CD4-positive, alpha-beta memory T cell (primary cell): ENCODE measurements around the gene LIN7A. TPM values are rescaled to one million over a fixed set of nuclear protein-coding genes. Genes with fewer than 3 reads are reported as not detected.

Source experiments
- CTCF ChIA-PET: fragments of 350-600 bp; sonication (Branson Sonifier 250); formaldehyde crosslinking; loops from one replicate; lab custom pipeline; 2021; ENCODE audit warnings: inconsistent platforms; ENCODE audit not compliant: partially characterized antibody; lab: Charles Lee
- POLR2A ChIA-PET: fragments of 350-600 bp; sonication (Branson Sonifier 250); formaldehyde crosslinking; loops from one replicate; lab custom pipeline; 2021; ENCODE audit not compliant: partially characterized antibody; lab: Charles Lee
- DNase-seq, 5 donors: peaks; one replicate each; pipeline versions ENCODE4 v3.0.0 to v3.0.0-alpha.2; 2020 to 2022; ENCODE audit warnings: mixed read lengths in 1 of 5
- H3K27ac ChIP-seq: one replicate; pipeline ENCODE4 v1.7.0; 2013; ENCODE audit warnings: low read depth, low read length
- H3K27me3 ChIP-seq: 2 replicates; pipeline ENCODE4 v1.7.0; 2013; ENCODE audit warnings: mild to moderate bottlenecking, low read length, moderate library complexity; ENCODE audit not compliant: insufficient read depth
- H3K36me3 ChIP-seq: 2 replicates; pipeline ENCODE4 v1.7.0; 2013; ENCODE audit warnings: mild to moderate bottlenecking, low read length, moderate library complexity; ENCODE audit not compliant: insufficient read depth
- H3K4me1 ChIP-seq: 2 replicates; pipeline ENCODE4 v1.7.0; 2013; ENCODE audit warnings: mild to moderate bottlenecking, low read length, moderate library complexity; ENCODE audit not compliant: insufficient read depth
- H3K4me3 ChIP-seq, 2 donors: one replicate each; pipeline ENCODE4 v1.7.0; 2013; ENCODE audit warnings: low read length in 2 of 2, mild to moderate bottlenecking in 1 of 2
- H3K9me3 ChIP-seq, 2 donors: one replicate each; pipeline ENCODE4 v1.7.0; 2013; ENCODE audit warnings: low read length in 2 of 2, control low read depth in 1 of 2; ENCODE audit not compliant: control insufficient read depth in 1 of 2
- H3K27ac Mint-ChIP-seq, 7 donors: one replicate each; pipeline ENCODE4 v1.8.0; 2020 to 2021; ENCODE audit warnings: mixed read lengths in 7 of 7, mild to moderate bottlenecking in 6 of 7, inconsistent platforms in 3 of 7, moderate library complexity in 3 of 7
- H3K27me3 Mint-ChIP-seq, 2 donors: one replicate each; pipeline ENCODE4 v1.8.0; 2020 to 2021; ENCODE audit warnings: mixed read lengths in 2 of 2
- H3K36me3 Mint-ChIP-seq, 2 donors: one replicate each; pipeline ENCODE4 v1.8.0; 2020 to 2021; ENCODE audit warnings: mixed read lengths in 2 of 2, inconsistent platforms in 1 of 2, mild to moderate bottlenecking in 1 of 2
- H3K4me1 Mint-ChIP-seq, 4 donors: one replicate each; pipeline ENCODE4 v1.8.0; 2020 to 2021; ENCODE audit warnings: mixed read lengths in 4 of 4, mild to moderate bottlenecking in 1 of 4
- H3K4me3 Mint-ChIP-seq, 8 donors: one replicate each; pipeline ENCODE4 v1.8.0; 2020 to 2021; ENCODE audit warnings: mixed read lengths in 8 of 8, mild to moderate bottlenecking in 7 of 8, moderate library complexity in 6 of 8, inconsistent platforms in 3 of 8
- H3K9me3 Mint-ChIP-seq, 8 donors: one replicate each; pipeline ENCODE4 v1.8.0; 2020 to 2021; ENCODE audit warnings: mixed read lengths in 8 of 8, mild to moderate bottlenecking in 5 of 8, inconsistent platforms in 3 of 8, moderate library complexity in 1 of 8
- intact Hi-C: fragments of 100-400 bp; cut with micrococcal nuclease; formaldehyde crosslinking; loops from one replicate; pipeline ENCODE4 v1.15.1; 2023
- polyA plus RNA-seq, 2 donors: library from polyadenylated mRNA; unstranded; fragments of 300-500 nt; fragmentation: Illumina TruSeq; gene quantifications; one replicate each; pipeline ENCODE4 v1.2.3, GENCODE V29; 2021
- total RNA-seq, 2 experiments: library from RNA; stranded (reverse); gene quantifications; one replicate each; pipeline ENCODE4 v1.2.3, GENCODE V29; 2021

LIN7A gene
- total and polyA plus RNA-seq, 4 experiments from 2014 or later = not detected

DNA sequence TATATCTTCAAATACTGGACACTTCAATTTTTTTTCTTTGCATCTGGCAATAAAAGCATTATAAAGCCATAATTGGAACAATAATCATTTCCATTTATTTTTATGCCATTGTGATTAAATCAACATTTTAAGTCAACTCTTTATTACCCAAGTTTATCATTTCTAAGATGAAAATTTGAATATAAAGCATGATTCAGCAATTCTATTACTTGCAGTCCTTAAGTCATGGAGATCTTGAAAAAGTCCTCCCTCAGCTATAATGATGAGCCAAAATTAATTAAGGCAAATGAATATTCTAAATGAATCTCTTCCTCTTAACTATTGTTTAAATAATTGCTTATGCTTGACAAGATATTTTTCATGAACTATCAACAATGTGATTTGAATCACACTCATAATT is 65.7 kb downstream of the LIN7A start:
- Histone ChIP-seq H3K4me1 (no peaks in the 10 kb centered on the region), H3K36me3 (no peaks in the 10 kb centered on the region), H3K27me3 (no peaks in the 10 kb centered on the region), H3K9me3 (peaks cover 0 to 4% of the 10 kb centered on the region in 2 donors), H3K4me3 (no peak overlapping the region), H3K27ac (no peak overlapping the region)
- Mint-ChIP-seq H3K27me3 (no peaks in the 10 kb centered on the region), H3K4me1 (no peaks in the 10 kb centered on the region), H3K4me3 (no peak overlapping the region), H3K36me3 (no peaks in the 10 kb centered on the region), H3K9me3 (peaks cover 0 to 5% (median 3%) of the 10 kb centered on the region in 8 donors), H3K27ac (no peak overlapping the region)
- CTCF ChIA-PET = no interaction called here
- no peak for DNase-seq
- intact Hi-C loops = no loop called here
- POLR2A ChIA-PET = no interaction called here

- Histone ChIP-seq H3K27me3 (no peaks in the 10 kb centered on the region), H3K4me3 (no peak overlapping the region), H3K36me3 (no peaks in the 10 kb centered on the region), H3K9me3 (peaks cover 0 to 4% of the 10 kb centered on the region in 2 donors), H3K4me1 (no peaks in the 10 kb centered on the region), H3K27ac (no peak overlapping the region)
- H3K36me3 Mint-ChIP-seq = no peaks in the 10 kb centered on the region
- no peak for DNase-seq
- no peak overlapping the region for H3K27ac Mint-ChIP-seq
- no peaks in the 10 kb centered on the region for H3K27me3 Mint-ChIP-seq
- no peak overlapping the region for H3K4me3 Mint-ChIP-seq
- intact Hi-C loops = no loop called here
- CTCF ChIA-PET = no interaction called here
- no peaks in the 10 kb centered on the region for H3K4me1 Mint-ChIP-seq
- H3K9me3 Mint-ChIP-seq = peaks cover 0 to 5% (median under 1%) of the 10 kb centered on the region in 8 donors
- POLR2A ChIA-PET = no interaction called here
Observed at GRCh38 chr12:80869264-80869663, 68.5 kb downstream of the LIN7A start.

DNA sequence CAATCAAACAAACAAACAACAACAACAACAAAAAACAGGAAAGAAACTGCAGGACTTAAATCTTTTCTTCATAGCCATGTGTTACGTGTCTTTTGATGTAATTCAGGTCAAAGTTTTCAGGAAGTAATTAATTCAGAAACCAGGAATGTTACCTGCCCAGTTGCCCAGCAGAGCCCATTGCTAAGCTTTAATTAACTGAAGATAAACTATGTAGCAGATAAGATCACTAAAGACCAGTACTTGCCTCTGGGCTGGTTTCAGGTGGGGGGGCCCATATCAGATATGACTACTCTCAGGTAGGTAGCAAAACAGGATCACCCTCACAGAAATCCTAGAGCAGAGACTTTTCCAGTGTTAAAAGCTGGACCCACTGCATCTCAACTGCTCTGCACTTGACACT is 69.2 kb downstream of the LIN7A start:
- ChIA-PET CTCF (no interaction called here), POLR2A (no interaction called here)
- Mint-ChIP-seq H3K27ac (no peak overlapping the region), H3K4me1 (no peaks in the 10 kb centered on the region), H3K9me3 (peaks cover 0 to 5% (median 0%) of the 10 kb centered on the region in 8 donors), H3K4me3 (no peak overlapping the region), H3K36me3 (no peaks in the 10 kb centered on the region), H3K27me3 (no peaks in the 10 kb centered on the region)
- H3K27me3 ChIP-seq = no peaks in the 10 kb centered on the region
- no peaks in the 10 kb centered on the region for H3K4me1 ChIP-seq
- no peak overlapping the region for H3K4me3 ChIP-seq
- peaks cover 0 to 4% of the 10 kb centered on the region in 2 donors for H3K9me3 ChIP-seq
- no peaks in the 10 kb centered on the region for H3K36me3 ChIP-seq
- no peak for DNase-seq
- intact Hi-C loops = no loop called here
- no peak overlapping the region for H3K27ac ChIP-seq

DNA sequence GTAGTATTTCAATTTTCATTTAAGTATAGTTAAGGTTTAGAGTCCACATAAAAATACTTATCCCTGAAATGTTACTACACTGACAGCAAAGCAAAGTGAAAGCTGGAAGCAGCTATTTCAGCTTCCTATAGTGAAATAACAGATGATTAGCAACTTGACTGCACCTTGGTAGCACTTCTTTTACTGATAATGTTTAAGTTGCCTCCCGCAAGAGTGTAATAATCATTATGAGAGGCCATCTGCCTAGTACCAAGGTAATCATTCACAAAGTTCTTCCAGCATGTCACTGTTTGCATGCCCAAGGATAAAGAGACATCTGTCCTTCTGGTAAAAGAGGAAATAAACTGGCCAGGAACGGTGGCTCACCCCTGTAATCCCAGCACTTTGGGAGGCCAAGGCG is 69.8 kb downstream of the LIN7A start:
- no peaks in the 10 kb centered on the region for H3K27me3 Mint-ChIP-seq
- intact Hi-C loops = no loop called here
- Histone ChIP-seq H3K4me3 (no peak overlapping the region), H3K36me3 (no peaks in the 10 kb centered on the region), H3K4me1 (no peaks in the 10 kb centered on the region), H3K9me3 (peaks cover 0 to 4% of the 10 kb centered on the region in 2 donors), H3K27ac (no peak overlapping the region), H3K27me3 (no peaks in the 10 kb centered on the region)
- H3K4me1 Mint-ChIP-seq = no peaks in the 10 kb centered on the region
- CTCF ChIA-PET = no interaction called here
- H3K27ac Mint-ChIP-seq = no peak overlapping the region
- no peak overlapping the region for H3K4me3 Mint-ChIP-seq
- peaks cover 0 to 5% (median 0%) of the 10 kb centered on the region in 8 donors for H3K9me3 Mint-ChIP-seq
- POLR2A ChIA-PET = no interaction called here
- no peaks in the 10 kb centered on the region for H3K36me3 Mint-ChIP-seq
- DNase-seq = no peak

DNA sequence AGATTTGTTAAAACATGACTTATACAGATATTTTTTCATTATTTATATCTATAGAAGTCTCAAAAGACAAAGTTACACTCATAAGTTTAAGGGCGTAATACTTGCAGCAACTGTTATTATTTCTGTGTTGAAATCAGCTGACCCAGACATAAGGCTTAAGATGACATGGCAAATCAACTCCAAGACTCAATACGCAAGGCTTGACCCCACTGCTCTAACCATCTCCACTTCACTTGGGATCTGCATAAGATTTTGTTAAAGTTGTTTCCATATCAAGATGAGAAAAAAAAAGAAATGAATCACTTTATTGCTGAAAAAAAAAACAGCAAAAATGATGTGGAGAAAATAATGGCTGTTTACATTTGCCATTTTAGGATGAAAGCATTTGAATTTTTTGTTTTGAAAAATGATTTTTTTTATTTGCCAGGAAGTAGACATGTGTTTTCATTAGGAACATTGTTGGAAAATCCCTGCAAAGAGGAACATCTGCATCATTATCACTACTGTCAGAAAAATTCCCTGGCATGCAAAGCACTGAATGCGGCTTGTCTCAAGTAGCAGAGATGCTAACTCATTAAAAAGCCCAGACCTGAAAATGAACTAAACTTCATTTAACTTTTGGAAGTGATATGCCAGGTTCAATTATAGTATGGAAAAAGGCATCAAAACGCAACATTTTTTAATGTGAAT is 73.5 kb downstream of the LIN7A start:
- no peaks in the 10 kb centered on the region for H3K4me1 ChIP-seq
- H3K36me3 ChIP-seq = no peaks in the 10 kb centered on the region
- no peak for DNase-seq
- H3K9me3 ChIP-seq = no peaks in the 10 kb centered on the region
- POLR2A ChIA-PET = no interaction called here
- no peak overlapping the region for H3K27ac ChIP-seq
- CTCF ChIA-PET = no interaction called here
- H3K36me3 Mint-ChIP-seq = no peaks in the 10 kb centered on the region
- no peaks in the 10 kb centered on the region for H3K27me3 Mint-ChIP-seq
- no peak overlapping the region for H3K4me3 Mint-ChIP-seq
- H3K4me1 Mint-ChIP-seq = no peaks in the 10 kb centered on the region
- no peaks in the 10 kb centered on the region for H3K27me3 ChIP-seq
- no peak overlapping the region for H3K27ac Mint-ChIP-seq
- intact Hi-C loops = no loop called here
- peaks cover 0 to 4% (median 1%) of the 10 kb centered on the region in 8 donors for H3K9me3 Mint-ChIP-seq
- no peak overlapping the region for H3K4me3 ChIP-seq

DNA sequence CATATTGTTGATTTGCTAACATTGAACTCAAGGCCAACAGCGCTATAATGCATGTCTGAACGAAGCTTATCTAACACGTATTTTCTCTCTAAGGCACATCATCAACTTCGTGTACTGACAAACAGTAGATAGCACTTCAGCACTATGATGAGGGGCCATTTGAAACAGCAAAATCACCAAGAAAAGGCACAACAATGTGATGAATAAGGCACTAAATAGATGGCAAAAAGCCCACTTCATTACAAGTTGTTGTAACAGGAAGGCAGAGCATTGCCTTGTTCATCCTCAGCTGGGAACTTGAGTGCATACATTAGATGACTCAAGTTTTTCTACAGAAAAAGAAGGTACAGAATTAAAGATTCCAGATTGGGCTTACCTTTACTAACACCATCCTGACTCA is 75.2 kb downstream of the LIN7A start:
- Mint-ChIP-seq H3K4me3 (no peak overlapping the region), H3K9me3 (peaks cover 0 to 4% (median 0%) of the 10 kb centered on the region in 8 donors), H3K36me3 (no peaks in the 10 kb centered on the region), H3K27me3 (no peaks in the 10 kb centered on the region), H3K27ac (no peak overlapping the region), H3K4me1 (no peaks in the 10 kb centered on the region)
- Histone ChIP-seq H3K36me3 (no peaks in the 10 kb centered on the region), H3K27me3 (no peaks in the 10 kb centered on the region), H3K9me3 (no peaks in the 10 kb centered on the region), H3K4me3 (no peak overlapping the region), H3K4me1 (no peaks in the 10 kb centered on the region), H3K27ac (no peak overlapping the region)
- no peak for DNase-seq
- CTCF ChIA-PET = no interaction called here
- intact Hi-C loops = no loop called here
- POLR2A ChIA-PET = no interaction called here

DNA sequence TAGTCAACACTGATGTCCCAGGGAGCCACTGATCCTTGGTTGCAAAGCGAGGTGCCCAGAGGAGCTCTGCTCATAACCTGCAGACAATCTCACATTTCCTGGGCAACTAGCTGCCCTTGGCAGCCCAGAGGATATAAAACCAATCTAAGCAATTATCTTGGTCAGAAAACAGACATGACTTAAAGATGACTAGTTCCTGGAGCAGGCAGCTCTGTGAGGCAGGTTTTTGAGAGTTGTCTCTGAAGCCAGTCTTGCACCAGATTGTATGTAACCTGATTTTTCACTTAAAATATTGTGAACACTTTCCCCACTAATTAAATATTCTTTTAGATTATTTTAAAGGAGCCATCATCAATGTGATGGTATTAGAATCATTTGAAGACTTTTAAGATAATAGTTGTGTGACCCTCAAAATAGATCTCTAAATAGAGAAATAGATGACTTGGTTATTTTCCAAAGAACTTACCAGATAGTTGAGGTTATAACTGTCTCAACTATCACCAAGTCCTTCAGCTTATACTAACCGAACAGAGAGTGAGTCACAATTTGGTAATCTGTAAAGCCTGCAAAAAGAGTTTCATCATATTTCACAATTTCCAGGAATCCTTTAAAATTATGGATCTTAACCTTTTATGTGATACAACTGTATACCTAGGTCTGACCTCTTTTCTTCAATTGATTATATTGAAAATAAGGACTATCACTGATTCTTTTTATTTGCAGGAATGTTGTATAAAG is 75.9 kb downstream of the LIN7A start:
- Mint-ChIP-seq H3K27ac (no peak overlapping the region), H3K27me3 (no peaks in the 10 kb centered on the region), H3K4me3 (no peak overlapping the region), H3K36me3 (no peaks in the 10 kb centered on the region), H3K9me3 (peaks cover 0 to 4% (median 0%) of the 10 kb centered on the region in 8 donors), H3K4me1 (no peaks in the 10 kb centered on the region)
- Histone ChIP-seq H3K4me1 (no peaks in the 10 kb centered on the region), H3K27me3 (no peaks in the 10 kb centered on the region), H3K27ac (no peak overlapping the region), H3K4me3 (no peak overlapping the region), H3K9me3 (no peaks in the 10 kb centered on the region), H3K36me3 (no peaks in the 10 kb centered on the region)
- POLR2A ChIA-PET = no interaction called here
- no peak for DNase-seq
- CTCF ChIA-PET = no interaction called here
- intact Hi-C loops = no loop called here
